ENCODE data around the gene TMEM181. TPM values are rescaled to one million over a fixed set of nuclear protein-coding genes. Genes with fewer than 3 reads are reported as not detected.

The TMEM181 gene
- total and polyA plus RNA-seq, 2 of the 13 experiments (the other 11 are each of a cell fraction or from before 2014, with no cell fraction given) = 59.1 to 108 TPM

GRCh38 chr6:158644231-158645063 lies 84.6 kb downstream of the TMEM181 start, which contains the start of gene DYNLT1 (continued):
- peak; percentile 98 for TF ChIP-seq ZFX (CRISPR knock-in tag; IDR thresholded peaks at IDR 0.05; ENCODE audit: low read depth)
- peak; percentile 32; the same call in 1 of the 2 replicates for TF ChIP-seq ZXDC (CRISPR knock-in tag; IDR thresholded peaks at IDR 0.05)
- peak; percentile 70; the same call in 1 of the 2 replicates for TF ChIP-seq THRA (CRISPR knock-in tag; IDR thresholded peaks at IDR 0.05; ENCODE audit: borderline replicate concordance)
- TF ChIP-seq TFDP1 (CRISPR knock-in tag; IDR thresholded peaks at IDR 0.05; ENCODE audit: borderline replicate concordance) = no peak
- no peak; the same call in 1 of the 2 replicates for TF ChIP-seq ZBTB8A (CRISPR knock-in tag; IDR thresholded peaks at IDR 0.05; ENCODE audit: borderline replicate concordance, low read depth)
- TF ChIP-seq, protein P1, sequence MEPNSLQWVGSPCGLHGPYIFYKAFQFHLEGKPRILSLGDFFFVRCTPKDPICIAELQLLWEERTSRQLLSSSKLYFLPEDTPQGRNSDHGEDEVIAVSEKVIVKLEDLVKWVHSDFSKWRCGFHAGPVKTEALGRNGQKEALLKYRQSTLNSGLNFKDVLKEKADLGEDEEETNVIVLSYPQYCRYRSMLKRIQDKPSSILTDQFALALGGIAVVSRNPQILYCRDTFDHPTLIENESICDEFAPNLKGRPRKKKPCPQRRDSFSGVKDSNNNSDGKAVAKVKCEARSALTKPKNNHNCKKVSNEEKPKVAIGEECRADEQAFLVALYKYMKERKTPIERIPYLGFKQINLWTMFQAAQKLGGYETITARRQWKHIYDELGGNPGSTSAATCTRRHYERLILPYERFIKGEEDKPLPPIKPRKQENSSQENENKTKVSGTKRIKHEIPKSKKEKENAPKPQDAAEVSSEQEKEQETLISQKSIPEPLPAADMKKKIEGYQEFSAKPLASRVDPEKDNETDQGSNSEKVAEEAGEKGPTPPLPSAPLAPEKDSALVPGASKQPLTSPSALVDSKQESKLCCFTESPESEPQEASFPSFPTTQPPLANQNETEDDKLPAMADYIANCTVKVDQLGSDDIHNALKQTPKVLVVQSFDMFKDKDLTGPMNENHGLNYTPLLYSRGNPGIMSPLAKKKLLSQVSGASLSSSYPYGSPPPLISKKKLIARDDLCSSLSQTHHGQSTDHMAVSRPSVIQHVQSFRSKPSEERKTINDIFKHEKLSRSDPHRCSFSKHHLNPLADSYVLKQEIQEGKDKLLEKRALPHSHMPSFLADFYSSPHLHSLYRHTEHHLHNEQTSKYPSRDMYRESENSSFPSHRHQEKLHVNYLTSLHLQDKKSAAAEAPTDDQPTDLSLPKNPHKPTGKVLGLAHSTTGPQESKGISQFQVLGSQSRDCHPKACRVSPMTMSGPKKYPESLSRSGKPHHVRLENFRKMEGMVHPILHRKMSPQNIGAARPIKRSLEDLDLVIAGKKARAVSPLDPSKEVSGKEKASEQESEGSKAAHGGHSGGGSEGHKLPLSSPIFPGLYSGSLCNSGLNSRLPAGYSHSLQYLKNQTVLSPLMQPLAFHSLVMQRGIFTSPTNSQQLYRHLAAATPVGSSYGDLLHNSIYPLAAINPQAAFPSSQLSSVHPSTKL (CRISPR knock-in tag; IDR thresholded peaks at IDR 0.05) = peak; percentile 59; the same call in 1 of the 2 replicates
- TF ChIP-seq HNF4G (IDR thresholded peaks at IDR 0.05; ENCODE audit: borderline replicate concordance, low read depth, low read length) = peak; percentile 10; the same call in 1 of the 2 replicates
- TF ChIP-seq HNF4G (CRISPR knock-in tag; IDR thresholded peaks at IDR 0.05; ENCODE audit: borderline replicate concordance, low read depth) = no peak; the same call in 1 of the 2 replicates
- TF ChIP-seq TEAD3 (CRISPR knock-in tag; optimal IDR thresholded peaks at IDR 0.05; ENCODE audit: borderline replicate concordance) = no peak
- TF ChIP-seq, protein P2, sequence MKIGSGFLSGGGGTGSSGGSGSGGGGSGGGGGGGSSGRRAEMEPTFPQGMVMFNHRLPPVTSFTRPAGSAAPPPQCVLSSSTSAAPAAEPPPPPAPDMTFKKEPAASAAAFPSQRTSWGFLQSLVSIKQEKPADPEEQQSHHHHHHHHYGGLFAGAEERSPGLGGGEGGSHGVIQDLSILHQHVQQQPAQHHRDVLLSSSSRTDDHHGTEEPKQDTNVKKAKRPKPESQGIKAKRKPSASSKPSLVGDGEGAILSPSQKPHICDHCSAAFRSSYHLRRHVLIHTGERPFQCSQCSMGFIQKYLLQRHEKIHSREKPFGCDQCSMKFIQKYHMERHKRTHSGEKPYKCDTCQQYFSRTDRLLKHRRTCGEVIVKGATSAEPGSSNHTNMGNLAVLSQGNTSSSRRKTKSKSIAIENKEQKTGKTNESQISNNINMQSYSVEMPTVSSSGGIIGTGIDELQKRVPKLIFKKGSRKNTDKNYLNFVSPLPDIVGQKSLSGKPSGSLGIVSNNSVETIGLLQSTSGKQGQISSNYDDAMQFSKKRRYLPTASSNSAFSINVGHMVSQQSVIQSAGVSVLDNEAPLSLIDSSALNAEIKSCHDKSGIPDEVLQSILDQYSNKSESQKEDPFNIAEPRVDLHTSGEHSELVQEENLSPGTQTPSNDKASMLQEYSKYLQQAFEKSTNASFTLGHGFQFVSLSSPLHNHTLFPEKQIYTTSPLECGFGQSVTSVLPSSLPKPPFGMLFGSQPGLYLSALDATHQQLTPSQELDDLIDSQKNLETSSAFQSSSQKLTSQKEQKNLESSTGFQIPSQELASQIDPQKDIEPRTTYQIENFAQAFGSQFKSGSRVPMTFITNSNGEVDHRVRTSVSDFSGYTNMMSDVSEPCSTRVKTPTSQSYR (CRISPR knock-in tag; IDR thresholded peaks at IDR 0.05; ENCODE audit: borderline replicate concordance) = no peak
- TF ChIP-seq MTA3 (CRISPR knock-in tag; IDR thresholded peaks at IDR 0.05) = no peak
- TF ChIP-seq SOX5 (CRISPR knock-in tag; IDR thresholded peaks at IDR 0.05; ENCODE audit: borderline replicate concordance) = peak; percentile 28; the same call in 1 of the 2 replicates
- 0 out of 2 replicates have a peak, but pooled peaks have one; percentile 73 for TF ChIP-seq ZNF572 (CRISPR knock-in tag; IDR thresholded peaks at IDR 0.05)
- TF ChIP-seq ATAD3A (CRISPR knock-in tag; IDR thresholded peaks at IDR 0.05) = 0 out of 2 replicates have a peak, but pooled peaks have one; percentile 41
- TF ChIP-seq KLF15 (CRISPR knock-in tag; IDR thresholded peaks at IDR 0.05; ENCODE audit: borderline replicate concordance) = peak; percentile 76; the same call in 1 of the 2 replicates

Measured in HepG2 (cell line).